ENCODE data around the gene GNPAT.

Gene GNPAT

DNA sequence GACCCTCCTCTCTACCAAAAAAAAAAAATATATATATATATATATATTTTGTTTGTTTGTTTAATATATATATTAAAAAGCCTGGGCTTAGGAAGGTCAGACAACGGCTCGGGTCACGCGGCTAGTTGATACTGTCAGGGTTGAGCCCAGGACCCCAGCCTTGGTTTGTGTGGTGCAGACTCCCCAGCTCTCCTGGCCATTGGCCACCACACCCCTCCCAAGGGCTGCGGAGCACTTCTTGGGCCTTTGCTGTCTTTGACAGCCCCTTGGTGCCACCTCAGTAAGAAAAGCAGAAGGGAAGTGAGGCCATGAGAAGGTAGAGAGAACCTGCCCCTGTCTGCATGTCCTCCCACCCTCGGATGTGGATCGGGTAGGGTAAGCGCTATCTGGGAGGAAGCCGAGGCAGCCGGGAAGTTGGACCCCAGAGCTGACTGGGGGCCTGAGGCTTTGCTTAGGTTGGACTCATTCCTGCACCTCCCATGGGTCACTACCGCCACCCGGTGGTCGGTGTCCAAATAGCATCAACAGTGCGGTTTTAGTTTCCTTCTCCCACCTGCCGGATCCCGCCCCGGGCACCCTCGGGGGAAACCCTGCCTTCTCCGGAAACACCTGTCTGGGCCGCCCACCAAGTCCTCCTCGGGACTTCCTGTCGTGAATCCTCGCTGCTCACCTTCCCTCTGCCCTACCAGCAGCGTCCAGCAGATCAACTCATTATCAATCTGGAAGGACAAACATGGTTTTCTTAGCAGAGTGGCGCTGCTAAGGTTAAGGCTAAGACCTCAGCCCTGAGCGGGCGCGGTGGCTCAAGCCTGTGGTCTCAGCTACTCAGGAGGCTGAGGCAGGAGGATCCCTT lies 29.8 kb upstream of the GNPAT start (continued):
- TF ChIP-seq, protein P1, sequence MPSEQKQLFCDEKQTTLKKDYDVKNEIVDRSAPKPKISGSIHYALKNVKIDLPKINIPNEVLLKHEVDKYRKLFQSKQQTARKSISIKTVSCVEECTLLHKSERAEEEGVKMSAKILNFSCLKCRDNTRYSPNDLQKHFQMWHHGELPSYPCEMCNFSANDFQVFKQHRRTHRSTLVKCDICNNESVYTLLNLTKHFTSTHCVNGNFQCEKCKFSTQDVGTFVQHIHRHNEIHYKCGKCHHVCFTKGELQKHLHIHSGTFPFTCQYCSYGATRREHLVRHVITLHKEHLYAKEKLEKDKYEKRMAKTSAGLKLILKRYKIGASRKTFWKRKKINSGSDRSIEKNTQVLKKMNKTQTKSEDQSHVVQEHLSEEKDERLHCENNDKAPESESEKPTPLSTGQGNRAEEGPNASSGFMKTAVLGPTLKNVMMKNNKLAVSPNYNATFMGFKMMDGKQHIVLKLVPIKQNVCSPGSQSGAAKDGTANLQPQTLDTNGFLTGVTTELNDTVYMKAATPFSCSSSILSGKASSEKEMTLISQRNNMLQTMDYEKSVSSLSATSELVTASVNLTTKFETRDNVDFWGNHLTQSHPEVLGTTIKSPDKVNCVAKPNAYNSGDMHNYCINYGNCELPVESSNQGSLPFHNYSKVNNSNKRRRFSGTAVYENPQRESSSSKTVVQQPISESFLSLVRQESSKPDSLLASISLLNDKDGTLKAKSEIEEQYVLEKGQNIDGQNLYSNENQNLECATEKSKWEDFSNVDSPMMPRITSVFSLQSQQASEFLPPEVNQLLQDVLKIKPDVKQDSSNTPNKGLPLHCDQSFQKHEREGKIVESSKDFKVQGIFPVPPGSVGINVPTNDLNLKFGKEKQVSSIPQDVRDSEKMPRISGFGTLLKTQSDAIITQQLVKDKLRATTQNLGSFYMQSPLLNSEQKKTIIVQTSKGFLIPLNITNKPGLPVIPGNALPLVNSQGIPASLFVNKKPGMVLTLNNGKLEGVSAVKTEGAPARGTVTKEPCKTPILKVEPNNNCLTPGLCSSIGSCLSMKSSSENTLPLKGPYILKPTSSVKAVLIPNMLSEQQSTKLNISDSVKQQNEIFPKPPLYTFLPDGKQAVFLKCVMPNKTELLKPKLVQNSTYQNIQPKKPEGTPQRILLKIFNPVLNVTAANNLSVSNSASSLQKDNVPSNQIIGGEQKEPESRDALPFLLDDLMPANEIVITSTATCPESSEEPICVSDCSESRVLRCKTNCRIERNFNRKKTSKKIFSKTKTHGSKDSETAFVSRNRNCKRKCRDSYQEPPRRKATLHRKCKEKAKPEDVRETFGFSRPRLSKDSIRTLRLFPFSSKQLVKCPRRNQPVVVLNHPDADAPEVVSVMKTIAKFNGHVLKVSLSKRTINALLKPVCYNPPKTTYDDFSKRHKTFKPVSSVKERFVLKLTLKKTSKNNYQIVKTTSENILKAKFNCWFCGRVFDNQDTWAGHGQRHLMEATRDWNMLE (tag by site-specific recombination; conservative IDR thresholded peaks at IDR 0.05; ENCODE audit: low read depth), result peak; percentile 88
- TF ChIP-seq ZNF843 (tag by site-specific recombination; IDR thresholded peaks at IDR 0.05), result no peak
- TF ChIP-seq ZNF404 (tag by site-specific recombination; IDR thresholded peaks at IDR 0.05), result no peak
- no peak for TF ChIP-seq ZNF274 (IDR thresholded peaks at IDR 0.05; ENCODE audit: low read length)
- TF ChIP-seq ZNF274 (tag by site-specific recombination; IDR thresholded peaks at IDR 0.05; ENCODE audit: borderline replicate concordance), result no peak
- no peak for TF ChIP-seq HOXA7 (CRISPR knock-in tag; IDR thresholded peaks at IDR 0.05; ENCODE audit: borderline replicate concordance)
- TF ChIP-seq ZXDB (tag by site-specific recombination; IDR thresholded peaks at IDR 0.05), result peak; percentile 90
- no peak for TF ChIP-seq ZNF311 (tag by site-specific recombination; IDR thresholded peaks at IDR 0.05; ENCODE audit: borderline replicate concordance)
- TF ChIP-seq SCRT1 (tag by site-specific recombination; IDR thresholded peaks at IDR 0.05; ENCODE audit: borderline replicate concordance), result peak; percentile 94
- peak; percentile 93 for TF ChIP-seq ZNF2 (tag by site-specific recombination; IDR thresholded peaks at IDR 0.05)
- TF ChIP-seq GLIS1 (tag by site-specific recombination; IDR thresholded peaks at IDR 0.05), result peak; percentile 10; the same call in 1 of the 2 replicates
- peak; percentile 40; the same call in 1 of the 2 replicates for TF ChIP-seq PBX3 (CRISPR knock-in tag; IDR thresholded peaks at IDR 0.05)
- TF ChIP-seq GLIS2 (tag by site-specific recombination; IDR thresholded peaks at IDR 0.05), result peak; percentile 56
- TF ChIP-seq ZBTB20 (tag by site-specific recombination; IDR thresholded peaks at IDR 0.05), result peak; percentile 65; the same call in 1 of the 2 replicates
- TF ChIP-seq ZNF692 (tag by site-specific recombination; IDR thresholded peaks at IDR 0.05), result peak; percentile 69
- peak; percentile 82 for TF ChIP-seq ZSCAN30 (tag by site-specific recombination; IDR thresholded peaks at IDR 0.05)
- TF ChIP-seq ZNF600 (tag by site-specific recombination; IDR thresholded peaks at IDR 0.05), result peak; percentile 84
- peak; percentile 94 for TF ChIP-seq ZNF654 (tag by site-specific recombination; IDR thresholded peaks at IDR 0.05; ENCODE audit: low read depth)
- peak; percentile 57 for TF ChIP-seq SP7 (tag by site-specific recombination; IDR thresholded peaks at IDR 0.05)
- TF ChIP-seq, protein P2, sequence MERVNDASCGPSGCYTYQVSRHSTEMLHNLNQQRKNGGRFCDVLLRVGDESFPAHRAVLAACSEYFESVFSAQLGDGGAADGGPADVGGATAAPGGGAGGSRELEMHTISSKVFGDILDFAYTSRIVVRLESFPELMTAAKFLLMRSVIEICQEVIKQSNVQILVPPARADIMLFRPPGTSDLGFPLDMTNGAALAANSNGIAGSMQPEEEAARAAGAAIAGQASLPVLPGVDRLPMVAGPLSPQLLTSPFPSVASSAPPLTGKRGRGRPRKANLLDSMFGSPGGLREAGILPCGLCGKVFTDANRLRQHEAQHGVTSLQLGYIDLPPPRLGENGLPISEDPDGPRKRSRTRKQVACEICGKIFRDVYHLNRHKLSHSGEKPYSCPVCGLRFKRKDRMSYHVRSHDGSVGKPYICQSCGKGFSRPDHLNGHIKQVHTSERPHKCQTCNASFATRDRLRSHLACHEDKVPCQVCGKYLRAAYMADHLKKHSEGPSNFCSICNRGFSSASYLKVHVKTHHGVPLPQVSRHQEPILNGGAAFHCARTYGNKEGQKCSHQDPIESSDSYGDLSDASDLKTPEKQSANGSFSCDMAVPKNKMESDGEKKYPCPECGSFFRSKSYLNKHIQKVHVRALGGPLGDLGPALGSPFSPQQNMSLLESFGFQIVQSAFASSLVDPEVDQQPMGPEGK (tag by site-specific recombination; IDR thresholded peaks at IDR 0.05), result peak; percentile 86
- TF ChIP-seq ZNF548 (tag by site-specific recombination; IDR thresholded peaks at IDR 0.05), result no peak
- TF ChIP-seq, protein P3, sequence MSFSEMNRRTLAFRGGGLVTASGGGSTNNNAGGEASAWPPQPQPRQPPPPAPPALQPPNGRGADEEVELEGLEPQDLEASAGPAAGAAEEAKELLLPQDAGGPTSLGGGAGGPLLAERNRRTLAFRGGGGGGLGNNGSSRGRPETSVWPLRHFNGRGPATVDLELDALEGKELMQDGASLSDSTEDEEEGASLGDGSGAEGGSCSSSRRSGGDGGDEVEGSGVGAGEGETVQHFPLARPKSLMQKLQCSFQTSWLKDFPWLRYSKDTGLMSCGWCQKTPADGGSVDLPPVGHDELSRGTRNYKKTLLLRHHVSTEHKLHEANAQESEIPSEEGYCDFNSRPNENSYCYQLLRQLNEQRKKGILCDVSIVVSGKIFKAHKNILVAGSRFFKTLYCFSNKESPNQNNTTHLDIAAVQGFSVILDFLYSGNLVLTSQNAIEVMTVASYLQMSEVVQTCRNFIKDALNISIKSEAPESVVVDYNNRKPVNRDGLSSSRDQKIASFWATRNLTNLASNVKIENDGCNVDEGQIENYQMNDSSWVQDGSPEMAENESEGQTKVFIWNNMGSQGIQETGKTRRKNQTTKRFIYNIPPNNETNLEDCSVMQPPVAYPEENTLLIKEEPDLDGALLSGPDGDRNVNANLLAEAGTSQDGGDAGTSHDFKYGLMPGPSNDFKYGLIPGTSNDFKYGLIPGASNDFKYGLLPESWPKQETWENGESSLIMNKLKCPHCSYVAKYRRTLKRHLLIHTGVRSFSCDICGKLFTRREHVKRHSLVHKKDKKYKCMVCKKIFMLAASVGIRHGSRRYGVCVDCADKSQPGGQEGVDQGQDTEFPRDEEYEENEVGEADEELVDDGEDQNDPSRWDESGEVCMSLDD (tag by site-specific recombination; IDR thresholded peaks at IDR 0.05), result 0 out of 2 replicates have a peak, but pooled peaks have one; percentile 62
- TF ChIP-seq ZNF555 (tag by site-specific recombination; conservative IDR thresholded peaks at IDR 0.05), result no peak

Data from HEK293 (cell line).